Vagina (tissue), 2 donors: Measurements from ENCODE around the gene ZNF594.
"Not testable (repeated sequence)": the region's sequence is repeated elsewhere in the genome, so short reads cannot be mapped to it uniquely, and the experiment has no call there.

Experiments
- CTCF ChIP-seq, 3 experiments: fragments of 450-650 bp in 2 of 3; fragments of 200-600 bp in 1 of 3; sonication (generic) in 1 of 3; IDR thresholded peaks; one replicate each; pipeline ENCODE4 v1.5.1; 2017 to 2019; ENCODE audit warnings: antibody characterized with exemption in 3 of 3, mild to moderate bottlenecking in 2 of 3, moderate library complexity in 2 of 3
- POLR2AphosphoS5 ChIP-seq, 2 donors: sonication (generic); formaldehyde crosslinking; IDR thresholded peaks; one replicate each; pipeline ENCODE4 v1.9.0; 2017; ENCODE audit warnings: antibody characterized with exemption in 2 of 2, mild to moderate bottlenecking in 2 of 2, low read depth in 1 of 2; ENCODE audit not compliant: insufficient read depth in 1 of 2

- not testable (repeated sequence) for TF ChIP-seq CTCF (IDR thresholded peaks at IDR 0.05); POLR2AphosphoS5 (IDR thresholded peaks at IDR 0.05; ENCODE audit: insufficient read depth in 1 of 2, low read depth in 1 of 2)
Measured at GRCh38 chr17:5129770-5130169, 61.9 kb downstream of the ZNF594 start.
